Amniotic epithelial cell (primary cell): Measurements from ENCODE around the gene ZFAND2A.
"Not testable (repeated sequence)": the region's sequence is repeated elsewhere in the genome, so short reads cannot be mapped to it uniquely, and the experiment has no call there.

ENCODE experiments used
- DNase-seq: peaks from one replicate; pipeline ENCODE4 v3.0.0-alpha.2; 2010; ENCODE audit warnings: low read depth

The ZFAND2A gene

DNA sequence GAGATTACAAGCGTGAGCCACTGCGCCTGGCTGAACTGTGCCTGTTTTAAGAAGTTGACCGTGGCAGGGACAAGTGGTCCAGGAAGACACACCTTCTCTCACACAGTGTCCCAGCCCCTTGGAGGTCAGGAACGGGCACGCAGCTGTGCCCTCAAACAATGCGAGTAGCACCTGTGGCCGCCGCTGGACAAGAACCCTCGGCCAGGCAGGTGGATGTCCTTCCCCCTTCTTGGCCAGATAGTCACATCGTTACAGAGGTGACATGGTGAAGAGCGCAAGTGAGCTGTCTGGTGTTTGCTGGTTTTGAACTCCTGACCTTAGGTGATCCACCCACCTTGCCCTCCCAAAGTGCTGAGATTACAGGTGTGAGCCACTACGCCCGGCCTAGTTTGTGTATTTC is 8.8 kb downstream of the ZFAND2A start:
- DNase-seq = no peak

DNA sequence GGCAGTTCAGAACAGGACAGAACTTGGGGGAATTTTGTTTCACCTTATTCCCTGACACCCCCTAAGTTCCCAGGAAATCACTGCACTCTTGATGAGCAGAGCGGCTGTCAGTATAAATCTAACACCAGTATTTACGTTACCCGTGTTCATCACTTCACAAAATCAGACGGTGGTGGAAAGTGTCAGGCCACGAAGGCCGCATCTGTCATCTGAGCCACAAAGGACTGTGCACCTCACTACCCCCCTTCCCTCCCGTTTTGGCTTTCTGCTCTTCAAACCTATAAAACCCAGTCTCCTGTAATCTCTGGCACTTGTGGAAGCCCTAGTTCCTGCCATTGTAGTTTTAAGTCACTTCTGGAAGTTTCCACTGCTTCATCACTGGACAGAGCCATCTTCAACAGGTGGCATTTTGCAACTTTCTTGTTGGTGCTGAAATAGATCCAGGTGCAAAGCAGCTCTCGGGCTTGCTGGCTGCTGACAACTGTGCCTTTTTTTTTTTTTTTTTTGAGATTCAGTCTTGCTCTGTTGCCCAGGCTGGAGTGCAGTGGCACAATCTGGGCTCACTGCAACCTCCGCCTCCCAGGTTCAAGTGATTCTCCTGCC is 9.5 kb downstream of the ZFAND2A start:
- no peak for DNase-seq

DNA sequence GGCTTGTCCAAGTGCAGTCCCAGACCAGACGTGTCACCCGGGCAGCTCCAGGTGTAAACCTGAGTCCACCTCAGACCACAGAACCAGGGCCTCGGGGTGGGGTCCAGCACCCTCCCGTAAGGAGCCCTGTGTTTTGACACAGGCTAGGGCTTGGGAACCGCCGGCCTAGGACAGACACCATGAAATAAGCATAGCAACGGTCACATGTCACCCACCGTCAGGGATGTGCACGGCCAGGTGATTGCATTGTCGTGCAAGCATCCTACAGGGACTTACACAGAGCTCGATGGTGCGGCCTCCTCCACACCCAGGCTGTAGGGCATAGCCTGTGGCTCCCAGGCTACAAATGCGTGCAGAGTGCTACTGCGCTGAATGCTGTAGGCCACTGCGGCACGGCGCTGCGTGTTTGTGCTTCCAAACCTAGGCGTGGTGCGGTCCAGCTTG is 10.6 kb downstream of the ZFAND2A start:
- no peak for DNase-seq

DNA sequence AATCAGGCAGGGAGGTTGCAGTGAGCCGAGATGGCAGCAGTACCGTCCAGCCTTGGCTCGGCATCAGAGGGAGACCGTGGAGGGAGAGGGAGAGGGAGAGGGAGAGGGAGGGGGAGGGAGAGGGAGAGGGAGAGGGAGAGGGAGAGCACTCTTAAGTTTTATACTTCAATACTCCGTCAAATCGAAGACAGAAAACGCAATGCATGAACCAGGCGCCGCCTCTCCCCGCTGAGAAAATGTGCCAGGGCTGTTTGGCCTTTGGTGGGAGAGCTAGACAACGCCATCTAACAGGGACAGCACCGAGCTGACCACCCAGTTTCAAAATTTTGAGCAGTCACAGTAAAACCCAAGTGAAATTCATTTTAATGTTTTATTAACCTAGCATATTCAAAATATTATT is 12.1 kb downstream of the ZFAND2A start:
- not testable (repeated sequence) for DNase-seq

DNA sequence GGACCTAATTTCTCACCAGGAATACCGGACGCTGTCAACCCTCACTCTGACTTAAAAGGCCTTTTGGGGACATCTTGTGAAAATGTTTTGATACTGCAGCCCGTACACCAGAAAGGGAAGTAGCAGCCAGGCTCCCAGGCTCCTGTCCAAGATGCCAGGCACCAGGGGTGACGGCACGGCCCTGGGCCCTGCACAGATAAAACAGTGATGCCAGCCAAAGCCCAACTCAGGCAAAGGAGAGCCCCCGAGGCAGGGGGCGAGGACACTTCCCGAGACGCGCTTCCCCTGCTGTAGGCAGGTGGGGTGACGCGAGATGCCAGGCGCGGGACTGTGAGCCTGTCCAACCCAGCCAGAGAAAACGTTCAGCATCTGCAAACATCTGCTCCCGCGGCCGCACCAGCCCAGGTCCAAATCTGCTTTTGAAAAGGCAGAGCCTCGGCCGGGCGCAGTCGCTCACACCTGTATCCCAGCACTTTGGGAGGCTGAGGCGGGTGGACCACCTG is 15.7 kb downstream of the ZFAND2A start:
- DNase-seq = no peak

GRCh38 chr7:1143031-1143430 is 17.0 kb downstream of the ZFAND2A start:
- not testable (repeated sequence) for DNase-seq

DNA sequence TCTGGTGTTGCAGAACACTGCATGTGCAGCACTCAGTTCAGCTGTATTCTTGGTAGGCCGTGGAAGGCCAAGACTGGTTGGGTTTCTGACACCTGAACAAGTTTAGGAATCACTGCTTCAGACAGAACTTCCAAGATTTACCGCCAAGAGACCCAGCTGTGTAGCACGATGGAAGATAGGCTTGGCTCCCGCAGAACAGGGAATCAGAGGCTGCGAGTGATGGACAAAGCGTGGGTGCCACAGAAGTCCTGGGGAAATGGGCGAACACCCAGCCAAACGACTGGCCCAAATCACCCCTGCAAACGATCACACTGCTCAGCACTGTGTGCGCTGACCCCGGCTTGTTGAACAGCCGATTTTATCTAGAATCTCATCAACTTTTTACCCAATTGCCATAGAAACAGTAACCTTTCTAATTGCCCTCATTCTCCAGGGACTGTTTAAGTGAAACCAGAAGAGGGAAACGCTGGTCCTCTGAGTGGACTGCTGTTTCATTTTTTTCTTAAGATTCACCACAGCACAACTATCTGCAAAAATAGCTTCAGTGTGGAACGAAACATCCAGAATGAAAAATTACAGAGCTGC is 17.9 kb downstream of the ZFAND2A start:
- DNase-seq = no peak

GRCh38 chr7:1141651-1142050 is 18.3 kb downstream of the ZFAND2A start:
- DNase-seq = no peak

GRCh38 chr7:1140476-1141104 is 19.4 kb downstream of the ZFAND2A start:
- DNase-seq = no peak

DNA sequence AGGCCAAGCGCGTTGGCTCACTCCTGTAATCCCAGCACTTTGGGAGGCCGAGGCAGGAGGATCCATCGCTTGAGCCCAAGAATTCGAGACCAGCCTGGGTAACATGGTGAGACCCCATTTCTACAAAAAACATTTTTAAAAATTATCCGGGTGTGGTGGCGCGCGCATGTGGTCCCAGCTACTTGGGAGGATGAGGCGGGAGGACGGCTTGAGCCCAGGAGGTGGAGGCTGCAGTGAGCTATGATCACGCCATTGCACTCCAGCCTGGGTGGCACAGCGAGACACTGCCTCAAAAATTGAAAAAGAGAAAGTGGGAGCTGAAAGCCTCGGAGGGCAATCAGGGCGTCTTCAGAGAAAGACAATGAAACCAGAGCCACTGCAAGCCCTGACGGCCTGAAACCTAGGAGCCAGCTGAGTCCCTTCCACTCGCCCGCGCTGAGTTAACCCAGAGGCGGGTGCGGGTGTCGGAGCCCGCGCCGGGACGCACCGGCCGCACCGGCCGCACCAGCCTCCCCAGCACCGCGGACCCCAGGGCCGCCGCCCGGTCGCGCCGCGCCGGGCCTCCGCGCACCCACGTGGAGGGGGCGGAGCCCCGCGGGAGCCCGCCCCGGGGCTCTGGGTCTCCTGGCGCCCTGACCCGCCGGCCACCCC is 22.4 kb downstream of the ZFAND2A start:
- no peak for DNase-seq

- no peak for DNase-seq
Observed at GRCh38 chr7:1136841-1137516, 23.0 kb downstream of the ZFAND2A start.

- DNase-seq = no peak
Observed at GRCh38 chr7:1134951-1135350, 25.0 kb downstream of the ZFAND2A start.

- no peak for DNase-seq
Observed at GRCh38 chr7:1131471-1132265, 28.3 kb downstream of the ZFAND2A start.

DNA sequence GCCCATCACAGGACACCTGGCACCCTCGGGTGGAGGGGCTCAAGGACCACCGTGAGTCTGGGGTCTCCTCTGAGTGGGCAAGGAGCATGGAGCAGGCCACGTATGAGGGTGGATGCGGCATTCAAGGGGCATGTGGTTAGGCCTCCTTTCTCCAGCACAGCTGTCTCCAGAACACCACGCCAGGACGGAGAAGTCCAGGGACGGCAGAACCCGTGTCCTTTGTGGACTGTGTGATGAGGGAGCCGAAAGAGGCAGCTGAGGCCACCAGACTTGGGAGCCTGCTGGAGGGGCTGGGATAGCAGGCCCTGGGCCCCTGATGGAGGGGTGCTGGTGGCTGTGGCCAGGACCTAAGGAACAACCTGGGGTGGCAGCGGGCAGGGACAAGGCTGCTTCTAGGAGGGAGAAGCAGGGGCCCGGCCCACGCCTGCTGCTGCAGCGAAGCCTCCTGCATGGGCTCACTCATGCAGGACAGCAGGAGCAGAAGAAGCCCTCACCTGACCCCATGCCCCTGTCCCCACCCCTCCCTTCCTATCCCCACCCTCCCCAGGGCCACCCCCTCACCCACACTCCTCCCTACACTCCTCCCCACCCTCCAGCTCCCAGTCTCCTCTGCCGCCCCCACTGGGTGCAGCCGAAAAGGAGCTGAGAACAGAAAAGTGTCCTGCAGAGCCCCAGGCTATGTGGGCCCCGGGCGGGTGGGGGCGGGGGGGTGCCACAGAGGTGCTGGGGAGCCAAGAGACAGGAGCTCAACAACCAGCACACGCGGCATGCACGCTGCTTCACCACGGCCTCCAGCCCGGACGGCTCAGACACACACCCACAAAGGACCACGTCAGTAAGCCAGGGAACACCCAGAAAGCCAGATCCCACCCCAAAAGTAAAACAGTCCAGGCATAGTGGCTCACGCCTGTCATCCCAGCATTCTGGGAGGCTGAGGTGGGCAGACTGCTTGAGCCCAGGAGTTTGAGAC is 29.7 kb downstream of the ZFAND2A start:
- no peak for DNase-seq

GRCh38 chr7:1129431-1129830 is 30.6 kb downstream of the ZFAND2A start:
- DNase-seq = no peak

DNA sequence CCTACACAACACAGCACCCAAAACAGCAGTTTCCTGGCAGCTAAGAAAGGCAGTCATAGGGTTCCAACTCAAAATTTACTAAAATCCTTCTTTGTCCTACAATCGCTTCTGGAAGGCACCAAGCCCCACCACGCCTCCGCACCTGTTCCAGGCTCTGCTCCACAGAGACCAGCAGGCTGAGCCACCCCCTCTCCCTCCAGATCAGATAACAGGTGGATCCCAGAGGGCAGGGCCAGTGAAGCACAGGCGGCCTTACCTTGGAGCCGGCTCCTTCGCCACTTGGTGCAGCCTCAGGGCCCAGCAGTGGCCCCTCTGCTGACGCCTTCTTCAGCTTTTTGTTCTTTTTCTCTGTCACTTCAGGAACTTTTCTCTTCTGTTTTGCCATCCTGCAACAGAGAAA is 33.0 kb downstream of the ZFAND2A start:
- no peak for DNase-seq

DNA sequence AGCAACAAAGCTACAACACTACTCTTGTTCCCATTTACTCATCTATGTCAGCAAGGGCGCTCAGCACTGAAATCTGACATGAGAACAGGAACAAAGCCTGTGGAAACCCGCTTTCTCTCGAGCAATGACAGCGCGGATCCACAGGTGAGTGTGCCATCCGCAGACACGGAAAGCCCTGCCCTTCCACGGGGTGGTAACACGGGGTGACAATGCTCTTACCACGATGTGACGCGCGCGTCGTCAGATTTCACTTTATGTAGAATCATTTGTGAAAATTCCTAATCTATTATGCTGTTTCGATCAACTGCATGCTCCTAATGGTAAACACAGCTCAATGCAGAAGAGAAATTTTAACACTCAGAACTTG is 34.4 kb downstream of the ZFAND2A start:
- no peak for DNase-seq

DNA sequence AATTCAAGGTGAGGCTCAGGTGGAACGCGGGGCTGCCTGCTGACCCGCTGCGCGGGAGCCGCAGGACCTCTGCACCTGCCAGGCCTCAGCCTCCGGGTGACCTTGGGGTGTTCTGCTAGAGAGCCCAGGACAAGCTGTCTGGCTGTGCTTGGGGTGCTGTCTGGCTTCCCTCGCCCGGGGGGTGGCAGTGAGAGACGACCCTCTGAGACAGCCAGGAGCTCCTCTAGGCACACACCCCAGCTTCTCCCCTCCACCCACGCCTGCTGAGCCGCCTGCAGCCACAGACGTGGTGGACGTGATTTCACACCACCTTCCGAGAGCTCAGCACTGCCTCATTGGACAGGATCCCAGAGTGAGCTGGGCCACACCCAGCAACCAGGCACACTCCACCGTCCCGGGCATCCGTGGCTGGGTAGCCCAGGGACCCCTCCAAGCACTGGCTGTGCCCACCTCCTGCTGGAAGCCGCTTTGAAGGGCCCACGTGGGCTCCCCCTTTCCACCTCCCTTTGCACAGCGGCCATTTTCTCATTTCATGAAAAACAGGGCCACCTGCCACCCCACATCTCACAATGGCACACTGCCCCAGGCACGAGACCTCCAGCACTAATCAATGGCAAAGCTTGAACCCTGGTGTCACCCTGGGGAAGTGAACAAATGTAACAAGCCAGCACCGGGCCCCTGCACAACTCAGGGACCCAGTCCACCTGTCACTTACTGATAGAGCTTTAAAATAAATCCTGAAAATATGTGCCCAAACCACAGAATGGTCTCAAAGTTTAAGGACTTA is 35.0 kb downstream of the ZFAND2A start:
- no peak for DNase-seq

DNA sequence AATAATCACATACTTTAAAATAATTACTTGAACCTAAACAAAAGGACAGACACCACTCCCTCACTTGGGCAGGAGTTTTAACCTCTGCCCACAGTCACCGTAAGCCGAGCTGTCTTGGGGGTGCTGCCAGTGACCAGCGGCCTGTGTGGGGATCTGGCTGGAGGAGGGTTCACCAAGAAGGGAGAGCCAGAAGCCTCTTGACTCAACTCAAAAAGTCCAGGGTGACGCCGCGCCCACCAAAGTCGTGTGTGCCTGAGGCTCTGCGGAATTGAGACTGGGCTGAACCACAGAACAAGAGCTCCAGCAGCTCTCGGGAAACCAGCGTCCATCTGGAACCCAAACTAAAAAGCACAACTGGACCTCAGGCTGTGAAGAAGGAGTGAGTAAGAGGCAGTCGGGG is 35.8 kb downstream of the ZFAND2A start:
- DNase-seq = no peak

DNA sequence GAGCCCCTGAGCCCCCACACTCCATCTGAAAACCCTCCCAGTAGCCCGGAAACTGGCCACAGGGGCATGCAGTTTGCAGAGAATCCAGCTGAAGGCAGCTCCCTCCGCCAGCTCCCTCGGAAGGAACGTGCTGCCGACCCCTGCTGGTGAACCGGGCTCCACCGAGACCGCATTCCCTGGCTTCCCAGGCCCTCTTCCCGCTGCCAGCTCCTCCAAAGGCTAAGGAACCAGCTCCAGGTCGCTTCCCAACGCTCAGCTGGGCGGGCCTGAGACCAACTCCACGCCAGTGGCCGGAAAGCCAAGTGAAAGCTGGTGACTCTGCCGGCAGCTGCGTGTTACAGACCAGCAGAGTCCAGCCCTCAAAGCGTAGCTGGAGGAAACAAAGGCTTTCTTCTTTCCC is 36.3 kb downstream of the ZFAND2A start:
- DNase-seq = peak; percentile 79
